GM18498 (cell line): ENCODE data around the gene MLLT3.

Experiments used
- ATAC-seq: cut with Tn5 transposase; IDR thresholded peaks from one replicate; pipeline ENCODE4 v1.9.1; 2021; ENCODE audit warnings: mild to moderate bottlenecking, moderate library complexity; ENCODE audit not compliant: unreplicated experiment

The MLLT3 gene

DNA sequence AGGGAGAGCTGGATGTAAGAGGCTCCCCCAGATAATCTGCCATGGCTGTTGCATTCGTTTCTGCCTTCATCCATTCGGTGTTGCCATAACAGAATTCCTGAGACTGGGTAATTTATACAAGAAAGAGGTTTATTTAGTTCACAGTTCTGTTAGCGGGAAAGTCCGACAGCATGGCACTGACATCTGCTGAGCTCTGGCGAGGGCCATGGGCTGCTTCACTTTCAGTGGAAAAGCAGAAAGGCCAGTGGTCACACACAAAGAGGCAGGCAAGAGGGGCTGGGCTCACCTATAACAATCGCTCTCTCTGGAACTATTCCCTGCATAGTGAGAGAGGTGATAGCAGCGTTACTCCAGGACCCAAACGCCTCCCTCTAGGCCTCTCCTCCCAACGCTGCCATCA, 305.9 kb downstream of the MLLT3 start:
- ATAC-seq: no peak

DNA sequence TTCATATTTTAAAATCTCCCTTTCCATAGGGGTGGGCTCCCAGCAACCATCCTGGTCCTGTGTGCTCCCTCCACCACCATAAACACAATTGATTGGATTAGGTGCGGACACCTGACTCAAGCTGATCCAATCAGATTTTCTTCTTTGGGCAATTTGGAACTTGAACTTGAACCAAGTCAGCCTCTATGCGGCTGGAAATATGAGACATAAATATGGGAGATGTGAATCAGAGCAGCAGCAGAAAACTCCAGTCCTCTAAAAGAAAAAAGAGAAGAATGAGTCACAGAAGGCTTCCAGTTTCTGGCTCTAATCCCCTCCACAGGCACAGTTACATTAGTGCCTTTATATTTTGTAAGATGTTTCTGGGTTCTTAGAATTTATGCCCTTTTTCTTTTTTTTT, 306.6 kb downstream of the MLLT3 start:
- no peak for ATAC-seq

DNA sequence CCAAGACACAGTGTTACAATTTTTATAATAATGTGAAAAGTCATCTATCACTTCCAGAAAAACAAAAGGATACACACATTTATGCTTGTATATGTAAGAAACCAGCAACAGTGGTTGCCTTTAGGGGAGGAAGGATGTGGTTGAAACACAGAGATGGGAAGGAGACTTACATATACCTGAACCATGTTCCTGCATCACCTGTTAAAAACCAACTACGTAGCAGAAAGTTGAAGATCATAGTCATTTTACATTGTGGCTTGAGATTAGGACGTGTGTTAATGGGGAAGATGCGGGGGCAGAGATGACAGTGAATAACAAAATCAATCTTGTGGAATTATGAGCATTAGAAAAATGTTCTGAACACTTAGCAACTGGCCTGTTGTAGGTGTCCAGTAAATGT, 307.3 kb downstream of the MLLT3 start:
- no peak for ATAC-seq

DNA sequence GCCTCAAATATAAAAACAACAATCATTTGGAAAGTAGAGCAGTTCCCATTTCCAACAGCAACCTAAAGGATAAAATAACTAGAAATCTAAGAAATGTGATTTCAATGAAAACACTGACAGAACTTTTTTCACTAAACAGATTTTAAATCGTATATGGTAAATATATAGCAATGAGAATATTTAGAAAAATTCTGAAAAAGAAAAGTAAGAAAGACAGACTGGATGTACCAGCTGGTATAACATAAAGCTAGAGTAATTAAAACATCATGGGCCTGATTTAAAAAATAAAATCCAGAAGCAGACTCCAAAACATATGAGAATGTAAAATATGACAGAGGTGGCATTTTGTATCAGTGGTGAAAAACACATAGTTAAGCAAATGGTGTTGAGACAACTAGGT, 308.9 kb downstream of the MLLT3 start:
- ATAC-seq: no peak

DNA sequence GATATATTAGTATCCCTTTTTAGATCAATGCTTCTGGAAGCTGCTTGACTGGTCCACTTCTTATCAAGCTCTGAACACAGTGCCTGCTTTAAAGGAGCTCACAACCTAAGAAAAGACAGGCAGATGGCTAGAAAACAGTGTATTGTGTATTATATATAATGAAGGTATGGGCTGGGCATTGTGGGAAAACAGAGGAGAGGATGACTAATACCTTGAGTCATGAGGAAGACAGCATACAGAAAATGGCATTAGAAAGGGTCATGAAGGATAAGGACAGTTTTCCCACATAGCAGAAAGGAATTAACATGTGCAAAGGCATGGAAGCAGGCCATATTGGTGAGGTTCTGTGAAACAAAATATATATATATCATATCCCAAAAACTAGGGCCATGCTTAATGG, 309.6 kb downstream of the MLLT3 start:
- ATAC-seq: no peak

DNA sequence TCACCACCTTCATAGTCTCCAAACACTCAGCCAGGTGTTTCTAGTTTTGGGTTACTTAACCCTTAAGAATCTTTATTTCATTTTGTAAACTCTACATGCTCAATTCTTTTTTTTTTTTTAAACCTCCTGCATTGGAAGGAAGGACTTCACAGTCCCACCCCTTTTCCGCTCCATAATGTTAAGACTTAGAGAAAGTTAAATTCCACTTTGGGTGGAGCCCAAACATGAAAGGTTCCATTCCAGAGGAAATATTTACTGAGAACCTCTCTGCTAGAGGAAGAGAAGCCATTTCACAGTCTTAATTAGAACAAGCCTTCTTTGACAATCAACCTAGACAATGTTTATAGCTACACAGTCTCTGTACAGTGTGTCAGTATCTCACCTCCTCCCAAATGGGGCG, 312.3 kb downstream of the MLLT3 start:
- no peak for ATAC-seq

DNA sequence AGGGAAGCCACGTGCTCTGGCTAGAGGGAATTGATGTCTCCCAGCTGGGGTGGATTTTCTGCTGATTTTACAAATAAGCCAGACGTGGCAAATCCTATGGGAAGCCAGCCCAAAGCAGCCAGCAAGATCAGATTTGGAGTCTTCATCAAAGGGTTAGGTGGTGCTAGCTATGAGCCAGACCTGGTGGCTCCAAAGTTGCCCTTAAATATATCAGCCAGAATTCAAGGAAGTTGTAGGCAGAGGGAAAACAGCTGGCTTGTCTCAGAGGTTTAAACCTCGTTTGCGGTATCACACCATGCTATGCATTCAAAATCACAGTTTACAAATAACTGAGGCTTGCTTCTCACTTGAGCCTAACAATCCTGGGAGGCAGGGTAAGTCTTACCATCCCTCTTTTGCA, 313.2 kb downstream of the MLLT3 start:
- no peak for ATAC-seq

DNA sequence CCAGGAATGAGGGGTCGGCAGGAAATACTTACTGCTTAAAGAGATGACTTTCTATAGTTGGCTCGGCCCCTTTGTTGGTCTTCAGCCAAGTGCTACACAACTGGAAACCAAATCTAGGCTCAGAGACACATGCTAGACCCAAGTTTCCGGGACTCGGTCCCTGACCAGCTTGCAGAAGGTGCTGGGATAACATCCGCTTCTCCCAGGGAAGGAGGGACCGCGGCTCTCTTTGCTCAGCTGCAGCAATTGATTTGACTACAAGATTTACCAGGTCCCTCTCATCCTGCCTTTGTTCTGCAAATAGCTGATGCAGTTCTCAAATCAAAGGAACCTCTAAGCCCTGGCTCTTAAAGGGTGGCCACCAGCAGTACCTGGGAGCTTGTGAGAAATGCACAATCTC, 314.7 kb downstream of the MLLT3 start:
- ATAC-seq: no peak

DNA sequence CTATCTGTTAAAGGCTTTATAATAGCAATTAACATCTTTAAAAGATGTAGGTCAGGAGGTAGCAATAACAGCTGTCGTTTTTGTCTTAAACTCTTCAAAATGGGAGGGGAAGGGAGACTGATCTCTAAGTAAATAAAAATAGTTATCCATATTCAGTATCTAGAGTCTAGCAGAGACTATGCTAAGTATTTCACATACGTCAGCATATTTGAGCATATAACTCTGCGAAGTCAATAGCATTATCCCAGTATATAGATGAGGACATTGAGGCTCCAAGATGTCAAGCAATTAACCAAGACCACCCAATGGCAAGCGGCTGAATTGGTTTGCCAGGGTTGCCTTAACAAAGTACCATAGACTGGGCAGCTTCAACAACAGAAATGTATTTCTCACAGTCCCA, 316.8 kb downstream of the MLLT3 start:
- no peak for ATAC-seq

DNA sequence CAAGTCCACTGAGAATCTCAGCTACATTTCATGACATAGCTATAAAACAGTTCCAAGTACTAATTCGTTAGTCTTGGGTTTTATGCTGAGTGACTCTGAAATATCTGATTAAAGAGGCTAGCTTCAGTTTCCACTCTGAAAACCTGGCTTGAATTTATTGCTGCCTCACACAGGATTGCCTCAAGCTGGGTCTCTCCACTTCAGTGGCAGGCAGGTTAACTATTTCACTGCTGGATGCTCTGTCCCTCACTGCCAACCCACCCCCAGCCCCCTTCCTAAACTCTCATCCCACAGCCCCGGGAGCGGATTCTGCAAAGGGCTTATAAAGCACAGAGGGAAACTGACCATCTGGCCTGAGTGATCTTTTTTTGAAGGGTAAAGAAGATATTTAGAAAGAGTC, 318.3 kb downstream of the MLLT3 start:
- no peak for ATAC-seq

DNA sequence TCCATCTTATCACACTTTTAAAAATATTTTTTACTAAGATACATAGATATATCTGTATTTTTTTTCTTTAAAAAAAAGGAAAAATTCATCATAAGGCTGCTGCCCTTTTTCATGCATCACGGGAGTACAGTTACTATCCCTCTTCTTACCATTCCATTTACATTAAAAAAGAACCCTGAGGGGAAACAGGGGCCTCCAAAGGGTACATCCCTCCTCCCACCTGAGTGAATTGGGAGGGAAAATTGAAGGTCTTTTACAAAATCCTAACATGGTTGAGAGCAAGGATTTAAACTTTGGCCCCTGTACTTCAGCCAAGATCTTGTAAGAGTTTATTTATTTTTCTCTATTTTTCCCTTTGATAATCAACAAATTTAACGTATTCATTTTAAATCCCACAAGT, 319.2 kb downstream of the MLLT3 start:
- no peak for ATAC-seq

DNA sequence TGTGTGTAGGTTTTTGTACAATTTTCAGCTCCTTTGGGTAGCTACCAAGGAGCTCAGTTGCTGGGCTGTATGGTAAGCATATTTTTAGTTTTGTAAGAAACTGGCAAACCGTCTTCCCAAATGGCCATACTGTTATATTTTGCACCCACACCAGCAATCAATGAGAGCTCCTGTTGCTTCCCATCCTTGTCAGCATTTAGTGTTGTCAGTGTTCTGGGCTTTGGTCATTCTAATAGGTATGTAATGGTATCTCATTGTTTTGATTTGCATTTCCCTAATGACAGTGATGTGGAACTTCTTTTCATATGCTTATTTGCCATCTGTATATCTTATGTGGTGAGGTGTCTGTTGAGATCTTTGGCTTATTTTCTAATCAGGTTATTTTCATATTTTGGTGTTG, 320.1 kb downstream of the MLLT3 start:
- no peak for ATAC-seq

DNA sequence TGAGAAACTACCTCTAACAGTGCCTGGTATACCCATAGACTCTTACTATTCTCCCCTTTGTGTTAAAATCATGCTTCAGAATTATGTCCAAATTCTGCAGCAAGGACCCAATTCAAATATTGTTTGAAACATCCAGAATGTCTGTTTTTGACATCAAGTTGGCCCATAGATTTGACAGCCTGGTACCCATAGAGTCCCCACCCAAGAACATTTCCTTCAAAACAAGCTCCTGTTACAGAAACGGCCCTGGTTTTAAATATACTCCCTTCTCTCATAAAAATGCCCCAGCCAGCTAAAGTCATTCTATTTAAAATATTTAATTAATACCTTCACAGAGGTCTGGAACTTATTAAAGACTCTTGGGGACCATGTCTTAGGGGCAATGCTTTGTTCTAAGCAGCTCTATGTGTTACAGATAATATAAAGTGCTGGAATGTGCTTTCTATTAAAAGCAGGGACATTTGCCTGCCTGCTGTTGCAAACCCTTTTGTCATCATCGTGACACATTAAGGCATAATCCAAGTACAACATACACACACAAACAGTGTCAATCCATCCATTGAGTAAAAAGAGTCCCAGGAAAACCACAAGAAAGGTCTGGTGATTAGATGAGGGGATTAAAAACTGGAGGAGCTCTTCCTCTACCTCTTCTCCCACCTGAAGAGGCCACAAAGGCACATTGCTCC, 321.7 kb downstream of the MLLT3 start:
- no peak for ATAC-seq

DNA sequence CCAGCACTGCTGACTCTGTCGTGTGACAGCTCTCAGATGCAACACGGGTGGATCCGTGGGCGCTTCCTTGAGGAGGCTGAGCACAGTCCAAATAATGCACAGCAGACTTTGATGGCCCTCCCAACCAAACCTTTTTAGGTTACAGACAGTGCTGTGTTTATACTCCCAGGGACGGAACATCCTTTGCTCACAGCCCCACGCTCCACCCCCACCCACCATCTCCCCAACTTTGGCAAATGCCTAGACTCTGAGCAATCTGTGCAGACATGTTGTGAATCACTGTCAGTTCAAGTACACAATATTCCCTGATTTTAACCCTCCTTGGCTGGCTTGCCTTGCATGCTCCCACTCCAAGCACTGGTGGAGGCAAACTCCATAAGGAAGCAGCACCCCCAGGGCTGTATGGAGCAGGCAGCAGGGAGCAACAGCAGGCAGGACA, 324.6 kb downstream of the MLLT3 start:
- no peak for ATAC-seq

DNA sequence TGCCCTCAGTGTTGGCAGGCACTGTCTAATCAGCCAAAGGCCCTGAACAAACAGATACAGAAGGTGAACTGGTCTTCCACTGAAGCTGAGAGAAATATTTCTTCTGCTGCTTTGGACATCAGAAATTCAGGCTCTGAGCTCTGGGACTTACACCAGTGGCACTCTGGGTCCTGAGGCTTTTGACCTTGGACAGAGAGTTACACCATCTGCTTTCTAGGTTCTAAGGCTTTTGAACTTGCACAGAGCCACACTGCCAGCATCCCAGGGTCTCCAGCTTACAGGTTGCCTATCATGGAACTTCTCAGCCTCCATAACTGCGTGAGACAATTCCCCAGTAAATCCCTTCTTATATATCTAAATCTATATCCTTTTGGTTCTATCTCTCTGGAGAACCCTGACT, 326.7 kb downstream of the MLLT3 start:
- no peak for ATAC-seq

DNA sequence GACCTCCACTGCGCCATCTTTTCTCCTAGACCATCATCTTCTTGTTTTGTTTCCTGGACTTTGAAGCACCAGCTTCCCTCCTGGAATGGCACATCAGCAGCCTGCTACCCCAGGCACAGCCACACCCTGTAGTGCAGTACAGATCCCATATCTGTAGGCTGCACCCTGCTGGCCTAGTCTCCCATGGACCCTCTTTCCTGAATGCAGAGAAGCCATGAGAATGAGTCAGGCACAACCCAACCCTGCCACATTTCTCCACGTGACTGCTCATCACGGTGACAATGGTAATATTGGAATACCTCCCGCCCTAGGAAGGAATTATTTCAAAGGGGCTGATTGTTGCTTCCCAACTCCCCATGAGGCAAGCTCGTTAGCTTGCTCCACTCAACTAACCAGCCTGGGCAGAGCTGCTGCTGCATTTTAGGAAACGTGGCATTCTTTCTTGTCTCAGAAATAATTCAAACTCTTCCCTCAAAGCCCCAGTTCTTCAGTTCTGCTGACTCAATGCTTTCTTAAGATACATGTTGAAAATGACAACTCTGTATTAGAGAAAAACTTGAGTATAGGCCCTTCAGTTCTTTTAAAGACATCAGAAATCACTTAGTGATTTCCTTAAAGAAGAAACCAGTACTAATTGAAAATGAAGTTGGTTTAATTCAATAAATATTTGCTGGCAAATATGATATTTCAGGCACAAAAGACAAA, 328.1 kb downstream of the MLLT3 start:
- ATAC-seq: no peak

DNA sequence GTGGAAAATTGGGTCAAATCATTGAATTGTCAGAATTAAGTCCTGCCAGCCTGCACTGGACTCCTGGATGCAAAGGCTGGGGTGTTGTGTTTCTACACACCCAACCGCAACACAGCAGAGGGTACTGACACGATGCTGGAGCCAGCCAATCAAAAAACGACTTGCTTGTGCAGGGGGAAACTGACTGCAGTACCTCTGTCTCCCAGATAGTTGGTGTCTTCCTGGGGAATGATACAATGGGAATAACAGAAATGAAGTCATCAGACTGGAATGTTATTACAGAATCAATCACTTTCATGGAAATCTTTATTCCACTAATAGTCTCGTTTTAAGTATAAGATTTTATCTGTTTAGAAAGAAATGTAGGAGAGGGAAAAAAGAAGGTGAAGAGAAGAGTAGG, 330.3 kb downstream of the MLLT3 start:
- ATAC-seq: no peak
